K562 (cell line): Measurements from ENCODE around the gene FH. TPM values are rescaled to one million over a fixed set of nuclear protein-coding genes. Genes with fewer than 3 reads are reported as not detected.

Experiments
- BHLHE40 ChIP-seq: IDR thresholded peaks from 2 replicates; pipeline ENCODE4 v1.6.1; 2011; ENCODE audit warnings: low read length, improper control_type of control experiment
- DPF2 ChIP-seq: fragments of 450-650 bp; IDR thresholded peaks from 2 replicates; pipeline ENCODE4 v1.6.1; 2016
- ERF ChIP-seq: fragments of 450-650 bp; formaldehyde crosslinking; IDR thresholded peaks from 2 replicates; pipeline ENCODE4 v1.4.0; 2020; ENCODE audit warnings: mild to moderate bottlenecking, mixed read lengths
- KAT7 ChIP-seq: sonication (generic); formaldehyde crosslinking; IDR thresholded peaks from 2 replicates; pipeline ENCODE4 v1.8.0; 2022; ENCODE audit warnings: missing genetic modification reagents, mild to moderate bottlenecking, borderline replicate concordance
- KDM4B ChIP-seq, 2 experiments: fragments of 450-650 bp in 1 of 2; sonication (generic) in 1 of 2; IDR thresholded peaks; 2 replicates each; pipeline ENCODE4 v1.6.1; 2016 to 2017; ENCODE audit warnings: borderline replicate concordance in 2 of 2, antibody characterized with exemption in 1 of 2, low read depth in 1 of 2, mild to moderate bottlenecking in 1 of 2
- LCOR ChIP-seq: sonication (generic); formaldehyde crosslinking; IDR thresholded peaks from 2 replicates; pipeline ENCODE4 v1.8.0; 2022; ENCODE audit warnings: mild to moderate bottlenecking, missing genetic modification reagents
- MCM2 ChIP-seq: fragments of 450-650 bp; IDR thresholded peaks from 2 replicates; pipeline ENCODE4 v1.6.1; 2017; ENCODE audit warnings: low read depth, mild to moderate bottlenecking
- MCM5 ChIP-seq: fragments of 450-650 bp; IDR thresholded peaks from 2 replicates; pipeline ENCODE4 v1.6.1; 2016; ENCODE audit warnings: low read depth
- NCOA1 ChIP-seq: fragments of 450-650 bp; IDR thresholded peaks from 2 replicates; pipeline ENCODE4 v1.6.1; 2016; ENCODE audit warnings: low read depth
- NELFE ChIP-seq: IDR thresholded peaks from 2 replicates; pipeline ENCODE4 v1.6.1; 2011; ENCODE audit warnings: mild to moderate bottlenecking; ENCODE audit not compliant: insufficient read depth, insufficient read length
- POLR2AphosphoS2 ChIP-seq: IDR thresholded peaks from 2 replicates; pipeline ENCODE4 v1.6.1; 2012; ENCODE audit warnings: low read length, improper control_type of control experiment
- PTBP1 ChIP-seq: fragments of 200-400 bp; formaldehyde crosslinking; IDR thresholded peaks from 2 replicates; pipeline ENCODE4 v1.6.1; 2017; ENCODE audit warnings: low read depth, low read length
- RBFOX2 ChIP-seq: fragments of 200-400 bp; formaldehyde crosslinking; IDR thresholded peaks from 2 replicates; pipeline ENCODE4 v1.6.1; 2017; ENCODE audit warnings: low read depth, mild to moderate bottlenecking, low read length, moderate library complexity
- ZBTB40 ChIP-seq, 2 experiments: fragments of 450-650 bp in 1 of 2; sonication (generic) in 1 of 2; formaldehyde crosslinking in 1 of 2; IDR thresholded peaks; 2 replicates each; pipeline versions ENCODE4 v1.7.1 to v1.9.0; 2016 to 2022; ENCODE audit warnings: inconsistent platforms in 1 of 2, mild to moderate bottlenecking in 1 of 2, missing genetic modification reagents in 1 of 2
- polyA plus RNA-seq, 8 experiments: library from polyadenylated mRNA; depleted of rRNA in 4 of 8; stranded (reverse) in 5 of 8; unstranded in 3 of 8; fragments of >200 nt; fragmentation: Nextera tagmentation in 2 of 8; fragmentation: Illumina TruSeq in 1 of 8; extraction: Ambion mirVana in 2 of 8; extraction: Trizol in 1 of 8; gene quantifications; 2 replicates each; pipeline versions ENCODE4 v1.2.1 to v1.2.3, GENCODE V29; 2011 to 2014; ENCODE audit warnings: inconsistent platforms in 1 of 8, missing spikeins in 1 of 8
- total RNA-seq, 7 experiments: library from RNA; depleted of rRNA in 6 of 7; stranded (reverse); fragments of >200 nt in 6 of 7; fragmentation: Illumina TruSeq in 2 of 7; extraction: Trizol in 2 of 7; gene quantifications; 2 replicates each; pipeline versions ENCODE4 v1.2.1 to v1.2.3, GENCODE V29; 2011 to 2021; ENCODE audit warnings: low replicate concordance in 1 of 7
- TF ChIP-seq, protein P1 (sequence below): sonication (generic); formaldehyde crosslinking; IDR thresholded peaks from 2 replicates; pipeline ENCODE4 v1.5.0; 2020; ENCODE audit warnings: missing genetic modification reagents

The FH gene
- total and polyA plus RNA-seq, 9 of the 15 experiments (the other 6 are each of a cell fraction or from before 2014, with no cell fraction given): 117 to 240 (median 211) TPM

DNA sequence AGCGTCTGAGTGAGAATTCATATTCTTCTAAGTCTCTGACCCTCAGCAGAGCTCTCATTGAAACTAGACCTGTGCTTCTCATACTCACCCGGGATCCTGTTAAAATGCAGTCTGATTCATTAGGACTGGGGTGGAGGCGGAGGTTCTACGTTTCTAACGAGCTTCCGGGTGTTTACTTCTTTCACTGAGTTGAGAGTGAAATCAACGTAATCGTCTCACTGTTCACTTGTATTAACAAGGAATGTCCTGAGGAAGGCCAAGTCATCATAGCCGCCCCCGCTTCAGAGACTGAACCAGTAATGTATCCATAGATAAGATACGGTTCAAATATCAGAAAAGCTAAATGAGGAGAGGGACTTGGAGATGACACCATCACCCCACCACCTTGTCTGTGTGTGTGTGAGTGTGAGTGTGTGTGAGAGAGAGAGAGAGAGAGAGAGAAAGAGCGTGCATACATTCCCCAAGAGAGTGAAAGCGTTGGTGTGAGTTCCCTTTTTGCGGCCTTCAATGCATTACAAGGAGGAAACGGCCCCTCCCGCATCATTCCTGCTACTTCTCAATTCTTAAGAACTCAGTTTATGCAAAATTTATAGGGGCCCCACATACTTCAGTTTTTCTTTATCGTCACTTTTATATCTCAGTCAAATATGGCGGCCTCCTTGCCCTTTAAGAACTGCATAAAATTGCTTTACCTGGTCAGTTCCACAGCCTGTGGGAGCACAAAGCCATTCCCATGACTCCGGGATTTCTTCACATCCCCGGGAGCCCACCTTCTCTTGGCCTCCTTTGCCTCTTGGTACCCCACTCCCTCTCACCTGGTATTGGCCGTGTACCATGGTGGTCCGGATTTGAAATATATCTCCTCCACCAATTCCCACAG lies 32.4 kb upstream of the FH start (continued):
- TF ChIP-seq PTBP1 (no peak), BHLHE40 (peak; percentile 12; the same call in 1 of the 2 replicates), DPF2 (peak; percentile 95), MCM2 (no peak), KDM4B (IDR thresholded peaks at IDR 0.05; ENCODE audit: borderline replicate concordance in 2 of 2, low read depth in 1 of 2) (no peak), NCOA1 (0 out of 2 replicates have a peak, but pooled peaks have one; percentile 39), NELFE (no peak), RBFOX2 (peak; percentile 33; the same call in 1 of the 2 replicates), ZBTB40 (IDR thresholded peaks at IDR 0.05) (peak; percentile 45; the same call in 1 of the 2 replicates), ZBTB40 (CRISPR knock-in tag; IDR thresholded peaks at IDR 0.05) (no peak), MCM5 (no peak), KAT7 (no peak), ERF (CRISPR knock-in tag) (0 out of 2 replicates have a peak, but pooled peaks have one; percentile 51), LCOR (CRISPR knock-in tag) (no peak), POLR2AphosphoS2 (no peak)
- TF ChIP-seq, protein P1, sequence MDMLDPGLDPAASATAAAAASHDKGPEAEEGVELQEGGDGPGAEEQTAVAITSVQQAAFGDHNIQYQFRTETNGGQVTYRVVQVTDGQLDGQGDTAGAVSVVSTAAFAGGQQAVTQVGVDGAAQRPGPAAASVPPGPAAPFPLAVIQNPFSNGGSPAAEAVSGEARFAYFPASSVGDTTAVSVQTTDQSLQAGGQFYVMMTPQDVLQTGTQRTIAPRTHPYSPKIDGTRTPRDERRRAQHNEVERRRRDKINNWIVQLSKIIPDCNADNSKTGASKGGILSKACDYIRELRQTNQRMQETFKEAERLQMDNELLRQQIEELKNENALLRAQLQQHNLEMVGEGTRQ (CRISPR knock-in tag): no peak
